Measurements from ENCODE around the gene ARHGEF16.

- no peak for TF ChIP-seq SIN3A (IDR thresholded peaks at IDR 0.05; ENCODE audit: borderline replicate concordance, low read depth, low read length)
- TF ChIP-seq CTCF (IDR thresholded peaks at IDR 0.05): no peak
- no peak for TF ChIP-seq RXRA (IDR thresholded peaks at IDR 0.05; ENCODE audit: borderline replicate concordance, low read depth)
- TF ChIP-seq ZBTB33 (IDR thresholded peaks at IDR 0.05; ENCODE audit: borderline replicate concordance, low read depth): no peak
- no peak for TF ChIP-seq RFX5 (IDR thresholded peaks at IDR 0.05; ENCODE audit: low read length)
- TF ChIP-seq ELF1 (IDR thresholded peaks at IDR 0.05): no peak
- no peak for TF ChIP-seq USF1 (IDR thresholded peaks at IDR 0.05; ENCODE audit: borderline replicate concordance, low read depth)
- TF ChIP-seq FOXM1 (IDR thresholded peaks at IDR 0.05; ENCODE audit: low read depth): no peak
- no peak for TF ChIP-seq FOXJ3 (CRISPR knock-in tag; IDR thresholded peaks at IDR 0.05)
- TF ChIP-seq RAD21 (IDR thresholded peaks at IDR 0.05; ENCODE audit: low read length): no peak
These were observed 34.1 kb upstream of the ARHGEF16 start for GRCh38 chr1:3420218-3420951.

Measured in SK-N-SH (cell line).